Body of pancreas (tissue), 4 donors: ENCODE data around the gene PARP2.

Experiments used
- CTCF ChIP-seq, 7 experiments: fragments of 450-650 bp in 4 of 7; fragments of 200-600 bp in 3 of 7; sonication (generic) in 3 of 7; IDR thresholded peaks; one replicate each; pipeline ENCODE4 v1.5.1; 2016 to 2019; ENCODE audit warnings: antibody characterized with exemption in 7 of 7
- POLR2A ChIP-seq, 3 donors: fragments of 450-650 bp; IDR thresholded peaks; one replicate each; pipeline ENCODE4 v1.6.1; 2016; ENCODE audit warnings: antibody characterized with exemption in 3 of 3, mild to moderate bottlenecking in 2 of 3

GRCh38 chr14:20388159-20388558 lies 44.7 kb downstream of the PARP2 start:
- TF ChIP-seq CTCF (IDR thresholded peaks at IDR 0.05): no peak
- no peak for TF ChIP-seq POLR2A (IDR thresholded peaks at IDR 0.05)
